SK-N-SH (cell line): ENCODE measurements around the gene ACOT7. TPM values are rescaled to one million over a fixed set of nuclear protein-coding genes. Genes with fewer than 3 reads are reported as not detected.

Experiments used
- CTCF ChIA-PET: fragments of 300-600, 350-600 bp; formaldehyde crosslinking; extraction: SDS; loops from one replicate; lab custom pipeline; 2021; lab: Yijun Ruan, JAX
- POLR2A ChIA-PET: fragments of 350-600 bp; sonication (Branson Sonifier 250); formaldehyde crosslinking; extraction: SDS; loops from one replicate; lab custom pipeline; 2020; ENCODE audit warnings: antibody characterized with exemption, inconsistent platforms; lab: Yijun Ruan, JAX
- DNase-seq: peaks from one replicate; pipeline ENCODE4 v3.0.0; 2012
- H2AFZ ChIP-seq: fragments of 200-600 bp; sonication (generic); 2 replicates; pipeline ENCODE4 v1.8.1; 2016; ENCODE audit warnings: antibody characterized with exemption, mild to moderate bottlenecking, low read depth
- H3F3A ChIP-seq: fragments of 200-600 bp; sonication (generic); replicated peaks from 2 replicates; pipeline ENCODE3; 2016; ENCODE audit warnings: antibody characterized with exemption, mild to moderate bottlenecking; ENCODE audit not compliant: insufficient read depth
- H3K27ac ChIP-seq, 2 experiments: fragments of 200-500 bp in 1 of 2; fragments of 200-600 bp in 1 of 2; sonication (Bioruptor generic) in 1 of 2; sonication (generic), shearing (Covaris generic) in 1 of 2; 2 replicates each; pipeline versions ENCODE4 v1.5.1 to v1.6.1; 2014 to 2016; ENCODE audit warnings: low read depth in 2 of 2, inconsistent platforms in 1 of 2, low read length in 1 of 2, mild to moderate bottlenecking in 1 of 2, mixed read lengths in 1 of 2
- H3K27me3 ChIP-seq: fragments of 200-600 bp; sonication (generic), shearing (Covaris generic); 2 replicates; pipeline ENCODE4 v1.6.1; 2016; ENCODE audit warnings: mixed run types; ENCODE audit not compliant: insufficient read depth
- H3K36me3 ChIP-seq, 2 experiments: fragments of 200-500 bp in 1 of 2; fragments of 200-600 bp in 1 of 2; sonication (Bioruptor generic) in 1 of 2; sonication (generic) in 1 of 2; replicated peaks in 1 of 2; 2 replicates each; pipeline versions ENCODE3 to v1.5.1; 2014 to 2016; ENCODE audit warnings: low read length in 1 of 2, mild to moderate bottlenecking in 1 of 2; ENCODE audit not compliant: insufficient read depth in 2 of 2, control insufficient read depth in 1 of 2
- H3K4me1 ChIP-seq, 2 experiments: fragments of 200-500 bp in 1 of 2; fragments of 200-600 bp in 1 of 2; sonication (Bioruptor generic) in 1 of 2; sonication (generic), shearing (Covaris generic) in 1 of 2; 2 replicates each; pipeline versions ENCODE4 v1.5.1 to v1.6.1; 2014 to 2016; ENCODE audit warnings: low read depth in 1 of 2, low read length in 1 of 2, mixed run types in 1 of 2; ENCODE audit not compliant: insufficient read depth in 2 of 2, control insufficient read depth in 1 of 2
- H3K4me2 ChIP-seq: fragments of 200-600 bp; sonication (generic), shearing (Covaris generic); 2 replicates; pipeline ENCODE4 v1.6.1; 2017; ENCODE audit warnings: mixed run types
- H3K4me3 ChIP-seq, 2 experiments: fragments of 200-500 bp in 1 of 2; fragments of 200-600 bp in 1 of 2; sonication (Bioruptor generic) in 1 of 2; sonication (generic), shearing (Covaris generic) in 1 of 2; 2 replicates each; pipeline versions ENCODE4 v1.5.1 to v1.8.1; 2014 to 2016; ENCODE audit warnings: low read depth in 2 of 2, inconsistent platforms in 1 of 2, low read length in 1 of 2, mild to moderate bottlenecking in 1 of 2, mixed read lengths in 1 of 2, moderate library complexity in 1 of 2
- H3K79me2 ChIP-seq: fragments of 200-600 bp; sonication (generic); 2 replicates; pipeline ENCODE4 v1.8.1; 2017; ENCODE audit warnings: mild to moderate bottlenecking; ENCODE audit not compliant: insufficient read depth
- H3K9ac ChIP-seq: fragments of 200-600 bp; sonication (generic); 2 replicates; pipeline ENCODE4 v1.6.1; 2017; ENCODE audit warnings: mixed run types
- H3K9me2 ChIP-seq: fragments of 200-600 bp; sonication (generic); 2 replicates; pipeline ENCODE4 v1.6.1; 2017; ENCODE audit warnings: mixed run types
- H3K9me3 ChIP-seq: fragments of 200-600 bp; sonication (generic); 2 replicates; pipeline ENCODE4 v1.6.1; 2017; ENCODE audit warnings: mixed run types, mild to moderate bottlenecking, moderate library complexity
- H4K20me1 ChIP-seq: fragments of 200-600 bp; sonication (generic); 2 replicates; pipeline ENCODE4 v1.6.1; 2017; ENCODE audit warnings: mild to moderate bottlenecking, mixed run types; ENCODE audit not compliant: insufficient read depth
- CTCF ChIP-seq: fragments of 200-600 bp; sonication (generic); IDR thresholded peaks from 2 replicates; pipeline ENCODE4 v1.6.1; 2017; ENCODE audit warnings: antibody characterized with exemption, mild to moderate bottlenecking, moderate library complexity
- ELF1 ChIP-seq: IDR thresholded peaks from 2 replicates; pipeline ENCODE4 v1.4.0; 2012
- EZH2phosphoT487 ChIP-seq: fragments of 200-600 bp; sonication (generic); IDR thresholded peaks from 2 replicates; pipeline ENCODE4 v1.6.1; 2017; ENCODE audit warnings: low read depth, mixed run types, mild to moderate bottlenecking, antibody characterized with exemption, moderate library complexity, borderline replicate concordance
- FOXJ3 ChIP-seq: sonication (generic); formaldehyde crosslinking; IDR thresholded peaks from 2 replicates; pipeline ENCODE4 v1.5.1; 2020; ENCODE audit warnings: mild to moderate bottlenecking, missing genetic modification reagents
- GABPA ChIP-seq: IDR thresholded peaks from 2 replicates; pipeline ENCODE4 v1.4.0; 2012; ENCODE audit warnings: low read depth, mild to moderate bottlenecking
- MXI1 ChIP-seq: IDR thresholded peaks from 2 replicates; pipeline ENCODE4 v1.6.1; 2012; ENCODE audit warnings: mild to moderate bottlenecking, low read depth, low read length, improper control_type of control experiment
- NFIC ChIP-seq: IDR thresholded peaks from 2 replicates; pipeline ENCODE4 v1.4.0; 2012; ENCODE audit warnings: borderline replicate concordance
- NRF1 ChIP-seq: IDR thresholded peaks from 2 replicates; pipeline ENCODE4 v1.6.1; 2012; ENCODE audit warnings: low read depth, mild to moderate bottlenecking, low read length
- POLR2AphosphoS5 ChIP-seq: IDR thresholded peaks from 2 replicates; pipeline ENCODE4 v1.6.1; 2012; ENCODE audit warnings: low read depth, low read length
- RCOR1 ChIP-seq: fragments of 150-350 bp; IDR thresholded peaks from 2 replicates; pipeline ENCODE4 v1.6.1; 2017; ENCODE audit warnings: antibody characterized with exemption, low read length
- RFX5 ChIP-seq: IDR thresholded peaks from 2 replicates; pipeline ENCODE4 v1.6.1; 2012; ENCODE audit warnings: mild to moderate bottlenecking, improper control_type of control experiment, low read length
- SIN3A ChIP-seq: IDR thresholded peaks from 2 replicates; pipeline ENCODE4 v1.6.1; 2012; ENCODE audit warnings: low read depth, mild to moderate bottlenecking, low read length, moderate library complexity, borderline replicate concordance
- SMC3 ChIP-seq: IDR thresholded peaks from 2 replicates; pipeline ENCODE4 v1.6.1; 2012; ENCODE audit warnings: low read depth, low read length, improper control_type of control experiment
- TAF1 ChIP-seq: IDR thresholded peaks from 2 replicates; pipeline ENCODE4 v1.6.1; 2012; ENCODE audit warnings: low read depth, mild to moderate bottlenecking, low read length, moderate library complexity, borderline replicate concordance
- TCF12 ChIP-seq: IDR thresholded peaks from 2 replicates; pipeline ENCODE4 v1.4.0; 2012
- USF1 ChIP-seq: IDR thresholded peaks from 2 replicates; pipeline ENCODE4 v1.4.0; 2012; ENCODE audit warnings: low read depth, borderline replicate concordance
- WGBS: methylation state at CpG from one replicate; pipeline ENCODE4 v1.1.6; 2017; ENCODE audit warnings: low lambda C conversion rate; 5-methylcytosine and 5-hydroxymethylcytosine counted together
- polyA plus RNA-seq, 3 experiments: library from polyadenylated mRNA; depleted of rRNA; stranded (reverse); fragments of >200 nt; gene quantifications; 2 replicates each; pipeline ENCODE4 v1.2.3, GENCODE V29; 2012
- TF ChIP-seq, protein P1 (sequence below): IDR thresholded peaks from 2 replicates; pipeline ENCODE4; 2012
- TF ChIP-seq, protein P2 (sequence below): IDR thresholded peaks from 2 replicates; pipeline ENCODE4 v1.4.0; 2012; ENCODE audit warnings: low read depth

The ACOT7 gene
- polyA plus RNA-seq, 1 of the 3 experiments (the other 2 are of a cell fraction): 289 TPM

DNA sequence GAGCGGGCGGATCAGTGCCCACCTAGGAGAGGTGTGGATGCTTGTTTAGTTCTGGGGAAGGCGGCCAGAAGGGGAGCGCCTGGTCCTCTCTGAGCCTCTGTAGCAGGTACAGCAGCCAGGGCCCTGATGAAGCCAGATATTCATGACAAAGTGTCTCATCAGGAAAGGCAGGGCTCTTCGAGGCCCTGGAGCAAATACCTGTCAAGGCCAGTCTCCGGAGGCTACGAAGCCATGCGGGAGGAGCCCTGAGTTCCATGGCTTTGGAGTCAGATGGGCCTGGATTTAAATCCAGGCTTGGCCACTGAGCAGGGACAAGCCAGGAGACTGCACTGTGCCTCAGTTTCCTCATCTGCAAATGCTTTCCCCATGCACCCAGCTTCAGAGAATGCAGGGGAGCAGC lies 107.3 kb downstream of the ACOT7 start:
- no peaks in the 10 kb centered on the region for H3K79me2 ChIP-seq
- POLR2A ChIA-PET: no interaction called here
- H3K4me3 ChIP-seq: no peak overlapping the region
- peaks cover 0 to 12% of the 10 kb centered on the region in 2 experiments for H3K36me3 ChIP-seq
- no peak for DNase-seq
- H3K4me2 ChIP-seq: no peak overlapping the region
- H3K9me2 ChIP-seq: no peaks in the 10 kb centered on the region
- no peaks in the 10 kb centered on the region for H3F3A ChIP-seq
- no peaks in the 10 kb centered on the region for H3K4me1 ChIP-seq
- no peak overlapping the region for H2AFZ ChIP-seq
- no peaks in the 10 kb centered on the region for H3K9me3 ChIP-seq
- no peak for TF ChIP-seq POLR2AphosphoS5
- no peak for TF ChIP-seq SMC3
- no peak for TF ChIP-seq FOXJ3 (CRISPR knock-in tag)
- no peak for TF ChIP-seq RFX5
- no peak for TF ChIP-seq TCF12
- TF ChIP-seq CTCF: no peak
- no peak for TF ChIP-seq SIN3A
- TF ChIP-seq NFIC: no peak
- TF ChIP-seq ELF1: no peak
- 96% methylated on average over 7 of the region's 8 CpGs for WGBS
- no peak overlapping the region for H3K9ac ChIP-seq
- H4K20me1 ChIP-seq: no peaks in the 10 kb centered on the region
- CTCF ChIA-PET: interaction anchor here (0.8 to 1.3 kb wide), 2 partner anchors 13 to 48 kb away, joined by 3 to 4 read pairs; no protein-coding TSS in a partner anchor
- H3K27me3 ChIP-seq: no peaks in the 10 kb centered on the region
- H3K27ac ChIP-seq: no peak overlapping the region

DNA sequence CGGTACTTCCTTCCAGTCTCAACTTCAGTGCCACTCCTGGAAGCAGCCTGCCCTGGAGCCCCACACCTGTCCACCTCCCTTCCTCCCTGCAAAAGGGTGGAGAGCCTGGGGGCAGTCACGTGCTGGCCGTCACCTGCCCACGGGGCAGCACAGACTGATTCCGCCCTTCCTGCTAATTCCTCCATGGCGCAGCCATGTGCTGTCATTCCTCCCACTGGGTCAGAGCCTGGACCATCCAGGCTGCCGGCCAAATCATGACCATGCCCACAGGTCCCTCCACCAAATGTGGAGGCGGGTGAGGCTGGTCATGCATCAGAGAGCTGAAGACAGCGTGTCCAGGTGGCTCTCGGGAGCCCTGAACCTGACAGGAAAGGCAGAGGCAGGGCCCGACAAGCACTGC lies 108.2 kb downstream of the ACOT7 start:
- H3F3A ChIP-seq: no peaks in the 10 kb centered on the region
- H3K9me3 ChIP-seq: no peaks in the 10 kb centered on the region
- DNase-seq: no peak
- H3K4me3 ChIP-seq: no peak overlapping the region
- H3K36me3 ChIP-seq: peaks cover 0 to 12% of the 10 kb centered on the region in 2 experiments
- H3K27me3 ChIP-seq: no peaks in the 10 kb centered on the region
- no peaks in the 10 kb centered on the region for H3K79me2 ChIP-seq
- no peaks in the 10 kb centered on the region for H3K4me1 ChIP-seq
- no peaks in the 10 kb centered on the region for H4K20me1 ChIP-seq
- H3K9me2 ChIP-seq: no peaks in the 10 kb centered on the region
- no peak overlapping the region for H3K9ac ChIP-seq
- ChIA-PET POLR2A (no interaction called here), CTCF (interaction anchor here (0.8 to 1.2 kb wide), 2 partner anchors 38 to 47 kb away, joined by 4 read pairs; no protein-coding TSS in a partner anchor)
- no peak overlapping the region for H3K4me2 ChIP-seq
- H2AFZ ChIP-seq: no peak overlapping the region
- H3K27ac ChIP-seq: no peak overlapping the region
- no peak for TF ChIP-seq NRF1
- TF ChIP-seq TCF12: no peak
- TF ChIP-seq GABPA: no peak
- TF ChIP-seq, protein P1, sequence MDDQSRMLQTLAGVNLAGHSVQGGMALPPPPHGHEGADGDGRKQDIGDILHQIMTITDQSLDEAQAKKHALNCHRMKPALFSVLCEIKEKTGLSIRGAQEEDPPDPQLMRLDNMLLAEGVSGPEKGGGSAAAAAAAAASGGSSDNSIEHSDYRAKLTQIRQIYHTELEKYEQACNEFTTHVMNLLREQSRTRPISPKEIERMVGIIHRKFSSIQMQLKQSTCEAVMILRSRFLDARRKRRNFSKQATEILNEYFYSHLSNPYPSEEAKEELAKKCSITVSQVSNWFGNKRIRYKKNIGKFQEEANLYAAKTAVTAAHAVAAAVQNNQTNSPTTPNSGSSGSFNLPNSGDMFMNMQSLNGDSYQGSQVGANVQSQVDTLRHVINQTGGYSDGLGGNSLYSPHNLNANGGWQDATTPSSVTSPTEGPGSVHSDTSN: no peak
- TF ChIP-seq TAF1: no peak
- TF ChIP-seq MXI1: no peak
- no peak for TF ChIP-seq RFX5
- TF ChIP-seq USF1: no peak
- TF ChIP-seq EZH2phosphoT487: no peak
- no peak for TF ChIP-seq RCOR1
- TF ChIP-seq, protein P2, sequence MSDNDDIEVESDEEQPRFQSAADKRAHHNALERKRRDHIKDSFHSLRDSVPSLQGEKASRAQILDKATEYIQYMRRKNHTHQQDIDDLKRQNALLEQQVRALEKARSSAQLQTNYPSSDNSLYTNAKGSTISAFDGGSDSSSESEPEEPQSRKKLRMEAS: no peak
- 100% methylated on average over 2 of the region's 11 CpGs for WGBS
